ENCODE results near the gene SRGAP1. TPM values are rescaled to one million over a fixed set of nuclear protein-coding genes. Genes with fewer than 3 reads are reported as not detected.

SRGAP1 gene
- total and polyA plus RNA-seq, 2 experiments from 2014 or later, result 9.2 to 10.8 TPM

DNA sequence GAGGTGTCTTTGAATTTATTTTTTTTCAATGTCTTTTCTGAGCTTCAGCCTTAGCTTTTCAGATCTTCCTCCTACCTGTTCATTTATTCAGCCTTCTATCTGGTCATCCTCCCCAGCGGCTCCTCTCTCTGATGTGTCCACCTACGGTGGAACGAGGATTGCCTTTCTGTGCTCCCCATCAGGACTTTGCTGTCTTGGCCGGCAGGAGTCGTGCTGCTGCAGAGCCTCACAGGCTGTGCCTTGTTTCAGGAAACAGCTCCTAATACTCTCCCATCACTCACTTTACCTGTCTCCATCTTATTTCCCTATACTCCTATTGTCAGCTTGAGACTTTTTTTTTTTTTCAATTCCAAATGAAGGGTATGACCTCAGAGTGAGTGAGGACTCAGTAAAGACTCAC is 300.7 kb downstream of the SRGAP1 start:
- 92% methylated on average over 5 of the region's 5 CpGs for WGBS (ENCODE audit: low lambda C conversion rate, missing lambda C conversion rate)
- no peaks in the 10 kb centered on the region for H3K9me3 ChIP-seq (ENCODE audit: low read depth)
- H3K4me3 ChIP-seq, result no peak overlapping the region
- no peaks in the 10 kb centered on the region for H3K27me3 ChIP-seq
- TF ChIP-seq, protein P1, sequence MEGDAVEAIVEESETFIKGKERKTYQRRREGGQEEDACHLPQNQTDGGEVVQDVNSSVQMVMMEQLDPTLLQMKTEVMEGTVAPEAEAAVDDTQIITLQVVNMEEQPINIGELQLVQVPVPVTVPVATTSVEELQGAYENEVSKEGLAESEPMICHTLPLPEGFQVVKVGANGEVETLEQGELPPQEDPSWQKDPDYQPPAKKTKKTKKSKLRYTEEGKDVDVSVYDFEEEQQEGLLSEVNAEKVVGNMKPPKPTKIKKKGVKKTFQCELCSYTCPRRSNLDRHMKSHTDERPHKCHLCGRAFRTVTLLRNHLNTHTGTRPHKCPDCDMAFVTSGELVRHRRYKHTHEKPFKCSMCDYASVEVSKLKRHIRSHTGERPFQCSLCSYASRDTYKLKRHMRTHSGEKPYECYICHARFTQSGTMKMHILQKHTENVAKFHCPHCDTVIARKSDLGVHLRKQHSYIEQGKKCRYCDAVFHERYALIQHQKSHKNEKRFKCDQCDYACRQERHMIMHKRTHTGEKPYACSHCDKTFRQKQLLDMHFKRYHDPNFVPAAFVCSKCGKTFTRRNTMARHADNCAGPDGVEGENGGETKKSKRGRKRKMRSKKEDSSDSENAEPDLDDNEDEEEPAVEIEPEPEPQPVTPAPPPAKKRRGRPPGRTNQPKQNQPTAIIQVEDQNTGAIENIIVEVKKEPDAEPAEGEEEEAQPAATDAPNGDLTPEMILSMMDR (IDR thresholded peaks at IDR 0.05; ENCODE audit: poor library complexity), result no peak
- TF ChIP-seq EZH2 (IDR thresholded peaks at IDR 0.05; ENCODE audit: borderline replicate concordance) (no peak), EZH2phosphoT487 (IDR thresholded peaks at IDR 0.05; ENCODE audit: low read depth, severe bottlenecking, unreplicated experiment) (no peak)
- no peak overlapping the region for H3K4me2 ChIP-seq
- no peaks in the 10 kb centered on the region for H3K9me2 ChIP-seq (replicated peaks; ENCODE audit: insufficient read depth)
- H3K36me3 ChIP-seq (replicated peaks; ENCODE audit: insufficient read depth, low read depth), result no peaks in the 10 kb centered on the region
- H4K20me1 ChIP-seq (ENCODE audit: insufficient read depth, poor library complexity, severe bottlenecking), result no peaks in the 10 kb centered on the region
- no peaks in the 10 kb centered on the region for H3K79me2 ChIP-seq
- H3K27ac ChIP-seq, result no peak overlapping the region
- H3K4me1 ChIP-seq (ENCODE audit: insufficient read depth), result no peaks in the 10 kb centered on the region
- DNase-seq (ENCODE audit: low spot score), result no peak
- H2AFZ ChIP-seq, result no peak overlapping the region

DNA sequence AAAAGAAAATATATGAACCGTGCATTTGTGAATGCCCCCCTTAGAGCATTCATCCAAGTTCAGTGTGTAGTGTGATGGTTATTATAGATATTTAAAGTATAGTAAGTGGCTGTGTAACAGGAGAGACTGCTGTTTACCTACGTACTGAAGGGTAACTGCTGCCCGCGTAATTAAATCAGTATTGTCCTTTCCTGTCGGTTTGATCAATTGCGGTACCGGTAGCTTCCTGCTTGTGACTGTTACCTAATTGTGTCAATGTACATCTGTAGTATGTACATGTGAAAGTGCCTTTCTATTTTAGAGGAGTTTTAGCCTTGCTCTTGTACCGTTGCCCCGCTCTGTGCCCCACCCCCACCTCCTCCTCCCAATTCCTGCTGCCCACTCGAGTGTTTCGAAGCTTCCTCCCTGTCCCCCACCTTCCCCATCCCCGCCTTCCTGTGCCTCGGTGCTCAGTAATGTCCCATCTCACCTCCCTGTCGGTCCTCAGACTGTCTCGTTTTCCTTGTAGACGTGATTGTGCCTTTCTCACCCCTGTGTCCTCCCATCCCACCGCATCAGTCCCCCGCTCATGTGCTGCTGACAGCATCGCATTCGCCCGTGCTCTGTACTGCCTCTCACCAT is 302.6 kb downstream of the SRGAP1 start:
- H3K27ac ChIP-seq, result no peak overlapping the region
- H3K4me2 ChIP-seq, result no peak overlapping the region
- H3K79me2 ChIP-seq, result no peaks in the 10 kb centered on the region
- no peaks in the 10 kb centered on the region for H3K27me3 ChIP-seq
- no peaks in the 10 kb centered on the region for H3K36me3 ChIP-seq (replicated peaks; ENCODE audit: insufficient read depth, low read depth)
- WGBS (ENCODE audit: low lambda C conversion rate, missing lambda C conversion rate), result 89% methylated on average over 20 of the region's 21 CpGs
- H4K20me1 ChIP-seq (ENCODE audit: insufficient read depth, poor library complexity, severe bottlenecking), result no peaks in the 10 kb centered on the region
- H3K9me2 ChIP-seq (replicated peaks; ENCODE audit: insufficient read depth), result no peaks in the 10 kb centered on the region
- no peak for DNase-seq (ENCODE audit: low spot score)
- H3K4me3 ChIP-seq, result no peak overlapping the region
- H3K4me1 ChIP-seq (ENCODE audit: insufficient read depth), result no peaks in the 10 kb centered on the region
- TF ChIP-seq, protein P1 (IDR thresholded peaks at IDR 0.05; ENCODE audit: poor library complexity), result no peak
- TF ChIP-seq EZH2phosphoT487 (IDR thresholded peaks at IDR 0.05; ENCODE audit: low read depth, severe bottlenecking, unreplicated experiment) (no peak), EZH2 (IDR thresholded peaks at IDR 0.05; ENCODE audit: borderline replicate concordance) (no peak)
- H2AFZ ChIP-seq, result no peak overlapping the region
- no peaks in the 10 kb centered on the region for H3K9me3 ChIP-seq (ENCODE audit: low read depth)

DNA sequence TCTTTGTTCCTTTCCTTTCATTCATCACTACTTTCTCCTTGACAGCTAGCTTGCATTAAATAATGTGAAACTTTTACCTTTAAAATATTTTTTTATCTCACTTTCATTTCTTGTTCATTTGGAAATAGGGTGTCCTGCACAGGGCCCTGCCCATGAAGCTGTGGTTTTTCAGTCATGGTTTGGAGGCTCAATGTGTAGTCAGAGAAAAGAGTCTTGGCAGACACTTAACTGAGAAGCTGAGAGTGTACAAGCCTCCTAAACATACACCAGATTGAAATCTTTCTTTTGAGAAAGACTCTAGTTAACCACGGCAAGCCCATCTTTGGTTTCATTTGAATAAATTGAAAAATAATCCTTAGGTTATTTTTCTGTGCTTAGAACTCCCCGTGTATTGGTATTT is 303.4 kb downstream of the SRGAP1 start:
- TF ChIP-seq EZH2phosphoT487 (IDR thresholded peaks at IDR 0.05; ENCODE audit: low read depth, severe bottlenecking, unreplicated experiment) (no peak), EZH2 (IDR thresholded peaks at IDR 0.05; ENCODE audit: borderline replicate concordance) (no peak)
- TF ChIP-seq, protein P1 (IDR thresholded peaks at IDR 0.05; ENCODE audit: poor library complexity), result no peak
- H3K27ac ChIP-seq, result no peak overlapping the region
- no peak overlapping the region for H2AFZ ChIP-seq
- H3K9me3 ChIP-seq (ENCODE audit: low read depth), result no peaks in the 10 kb centered on the region
- no peak overlapping the region for H3K4me3 ChIP-seq
- DNase-seq (ENCODE audit: low spot score), result no peak
- no peaks in the 10 kb centered on the region for H3K36me3 ChIP-seq (replicated peaks; ENCODE audit: insufficient read depth, low read depth)
- no peak overlapping the region for H3K4me2 ChIP-seq
- WGBS (ENCODE audit: low lambda C conversion rate, missing lambda C conversion rate), result 98% methylated on average over 2 of the region's 2 CpGs
- H4K20me1 ChIP-seq (ENCODE audit: insufficient read depth, poor library complexity, severe bottlenecking), result no peaks in the 10 kb centered on the region
- no peaks in the 10 kb centered on the region for H3K9me2 ChIP-seq (replicated peaks; ENCODE audit: insufficient read depth)
- H3K79me2 ChIP-seq, result no peaks in the 10 kb centered on the region
- no peaks in the 10 kb centered on the region for H3K4me1 ChIP-seq (ENCODE audit: insufficient read depth)
- no peaks in the 10 kb centered on the region for H3K27me3 ChIP-seq
